ENCODE data around the gene PTBP3.

- TF ChIP-seq CTCF (conservative IDR thresholded peaks at IDR 0.05; ENCODE audit: low read length): no peak
- TF ChIP-seq EZH2phosphoT487 (IDR thresholded peaks at IDR 0.05; ENCODE audit: borderline replicate concordance): no peak
Measured at GRCh38 chr9:112315331-112316257, 17.8 kb downstream of the PTBP3 start.

All from Loucy (cell line).